NT2/D1 (cell line): ENCODE measurements around the gene MSRB1.

Experiments
- SUZ12 ChIP-seq: IDR thresholded peaks from 2 replicates; pipeline ENCODE4 v1.6.1; 2011; ENCODE audit not compliant: insufficient read length, insufficient read depth; ENCODE audit errors: extremely low read depth
- YY1 ChIP-seq: IDR thresholded peaks from 2 replicates; pipeline ENCODE4 v1.6.1; 2011; ENCODE audit not compliant: insufficient read length, insufficient read depth
- ZNF274 ChIP-seq: IDR thresholded peaks from 2 replicates; pipeline ENCODE4 v1.6.1; 2011; ENCODE audit warnings: mild to moderate bottlenecking, low read depth, low read length

- TF ChIP-seq YY1 (no peak), ZNF274 (no peak), SUZ12 (no peak)
Observed at GRCh38 chr16:1980770-1981087, 37.7 kb upstream of the MSRB1 start.
